ENCODE data around the gene TPCN1.

The TPCN1 gene

DNA sequence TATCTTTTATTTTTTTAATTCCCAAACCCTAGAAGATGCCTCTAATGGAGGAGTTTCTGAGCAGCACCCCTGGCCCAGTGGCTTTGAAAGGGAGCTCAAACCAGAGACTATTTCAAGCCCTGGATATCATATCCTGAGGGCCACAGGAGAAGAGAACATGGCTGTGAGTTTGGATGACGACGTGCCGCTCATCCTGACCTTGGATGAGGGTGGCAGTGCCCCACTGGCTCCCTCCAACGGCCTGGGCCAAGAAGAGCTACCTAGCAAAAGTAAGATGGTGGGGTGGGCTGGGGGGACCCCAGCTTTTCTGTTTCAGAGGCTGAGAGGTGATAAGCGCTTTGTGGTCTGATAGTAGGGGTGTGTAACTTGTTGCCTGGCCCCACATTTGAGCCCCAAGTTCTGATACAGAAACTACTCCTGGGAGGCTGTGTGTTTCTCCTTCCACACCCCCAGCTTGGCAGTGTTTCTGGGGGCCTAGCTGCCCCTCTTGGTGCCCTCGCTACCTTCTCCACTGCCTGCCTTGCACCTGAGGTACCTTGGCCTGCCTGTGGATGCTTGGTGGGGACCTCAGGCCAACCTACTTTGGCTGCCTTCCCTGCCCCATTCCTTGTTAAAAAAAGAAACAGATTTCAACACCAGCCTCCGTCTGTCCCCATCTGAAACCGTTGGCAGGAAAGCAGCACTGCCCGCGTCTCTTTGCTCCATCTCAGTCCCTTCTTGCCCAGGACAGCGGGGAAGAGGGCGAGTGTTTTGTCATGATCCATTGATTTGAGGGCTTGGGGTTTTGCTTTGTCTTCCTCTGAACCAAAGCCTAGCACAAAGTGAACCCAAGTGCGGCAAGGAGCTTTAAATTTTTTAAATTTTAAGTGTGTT, 5.7 kb downstream of the TPCN1 start:
- DNase-seq: no peak

DNA sequence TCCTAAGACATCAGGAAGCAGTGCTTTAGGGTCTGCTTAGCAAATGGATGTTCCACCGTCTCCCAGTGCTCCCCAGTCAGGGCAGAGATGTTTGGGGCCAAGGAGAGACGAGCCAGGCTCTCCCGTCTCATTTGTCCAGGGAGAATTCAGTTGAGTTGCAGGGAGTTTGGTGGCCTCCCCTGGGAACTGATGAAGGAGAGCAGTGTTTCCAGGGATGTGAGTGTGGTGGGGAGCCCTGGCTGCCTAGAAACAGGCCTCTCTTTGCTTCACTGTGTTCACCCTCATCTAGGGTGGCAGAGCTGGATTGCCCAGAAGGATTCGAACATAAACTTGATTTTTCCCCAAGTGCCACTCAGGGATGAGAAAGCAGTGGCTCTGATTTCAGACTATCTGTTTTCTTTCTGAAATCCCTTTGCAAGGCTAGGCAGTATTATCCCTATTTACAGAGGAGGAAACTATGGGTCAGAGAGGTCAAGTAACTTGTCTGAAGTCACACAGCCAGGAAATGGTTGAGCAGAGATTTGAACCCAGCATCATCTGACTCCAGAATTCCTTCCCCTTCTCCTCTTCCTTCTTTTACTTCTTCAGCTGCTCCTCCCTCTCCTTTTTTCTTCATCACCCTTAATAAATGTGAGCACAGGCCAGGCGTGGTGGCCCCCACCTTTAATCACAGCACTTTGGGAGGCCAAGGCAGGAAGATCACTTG, 6.6 kb downstream of the TPCN1 start:
- no peak for DNase-seq

DNA sequence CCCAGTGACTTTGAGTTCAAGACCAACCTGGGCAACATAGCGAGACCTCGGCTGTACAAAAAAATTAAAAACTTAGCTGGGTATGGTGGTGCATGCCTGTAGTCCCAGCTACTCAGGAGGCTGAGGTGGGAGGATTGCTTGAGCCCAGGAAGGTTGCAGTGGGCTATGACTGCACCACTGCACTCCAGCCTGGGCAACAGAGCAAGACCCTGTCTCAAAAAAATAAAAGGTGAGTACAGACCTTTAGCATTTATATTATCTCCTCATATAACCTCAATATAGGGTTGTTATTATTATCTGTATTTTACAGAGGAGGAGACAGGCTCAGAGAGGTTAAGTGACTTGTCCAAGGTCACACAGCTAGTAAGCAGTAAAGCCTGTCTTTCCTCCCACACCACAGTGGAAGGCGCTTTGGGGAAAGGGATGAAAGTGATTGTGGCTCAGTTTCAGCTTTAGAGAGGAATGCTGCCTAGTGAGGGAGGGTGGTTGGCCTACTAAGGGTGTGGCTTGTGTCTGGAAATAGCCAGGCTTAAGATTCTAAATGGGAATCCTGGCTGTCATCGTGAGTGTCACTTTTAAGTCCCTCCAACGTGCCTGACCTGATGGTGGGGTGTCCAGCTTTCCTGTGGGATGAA, 7.2 kb downstream of the TPCN1 start:
- no peak for DNase-seq

DNA sequence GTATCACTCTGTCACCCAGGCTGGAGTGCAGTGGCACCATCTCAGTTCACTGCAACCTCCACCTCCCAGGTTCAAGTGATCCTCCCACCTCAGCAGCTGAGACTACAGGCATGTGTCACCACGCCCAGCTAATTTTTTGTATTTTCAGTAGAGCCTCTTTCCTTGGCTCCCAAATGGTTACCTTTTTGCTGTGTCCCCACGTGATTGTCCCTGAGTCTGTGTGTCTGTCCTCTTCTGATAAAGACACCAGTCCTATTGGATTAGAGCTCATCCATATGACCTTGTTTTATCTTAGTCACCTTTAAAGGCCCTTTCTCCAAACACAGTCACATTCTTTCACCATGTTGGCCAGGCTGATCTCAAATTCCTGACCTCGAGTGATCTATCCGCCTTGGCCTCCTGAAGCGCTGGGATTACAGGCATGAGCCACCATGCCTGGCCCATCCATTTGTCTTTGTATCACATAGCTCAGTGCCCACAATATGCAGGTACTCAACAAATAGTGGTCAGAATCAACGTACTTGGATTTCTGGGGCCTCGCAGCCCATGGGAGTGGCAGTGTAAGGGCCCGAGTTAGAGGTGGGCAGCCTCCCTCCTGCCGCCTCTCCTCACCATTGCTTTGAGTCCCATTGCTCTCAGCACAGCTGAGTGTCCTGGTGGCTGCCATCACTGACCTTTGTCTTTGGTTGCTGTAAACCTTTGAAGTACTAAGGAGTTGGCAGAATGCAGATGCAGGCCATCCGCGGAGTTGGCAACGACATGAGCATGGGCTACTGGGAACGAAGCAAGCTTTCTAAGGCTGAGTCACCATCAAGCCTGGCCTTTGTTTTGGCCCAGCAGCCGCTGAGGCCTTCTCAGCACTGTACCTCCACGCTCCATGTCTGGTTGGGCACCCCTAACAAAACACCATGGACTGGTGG, 9.3 kb downstream of the TPCN1 start:
- DNase-seq: no peak

DNA sequence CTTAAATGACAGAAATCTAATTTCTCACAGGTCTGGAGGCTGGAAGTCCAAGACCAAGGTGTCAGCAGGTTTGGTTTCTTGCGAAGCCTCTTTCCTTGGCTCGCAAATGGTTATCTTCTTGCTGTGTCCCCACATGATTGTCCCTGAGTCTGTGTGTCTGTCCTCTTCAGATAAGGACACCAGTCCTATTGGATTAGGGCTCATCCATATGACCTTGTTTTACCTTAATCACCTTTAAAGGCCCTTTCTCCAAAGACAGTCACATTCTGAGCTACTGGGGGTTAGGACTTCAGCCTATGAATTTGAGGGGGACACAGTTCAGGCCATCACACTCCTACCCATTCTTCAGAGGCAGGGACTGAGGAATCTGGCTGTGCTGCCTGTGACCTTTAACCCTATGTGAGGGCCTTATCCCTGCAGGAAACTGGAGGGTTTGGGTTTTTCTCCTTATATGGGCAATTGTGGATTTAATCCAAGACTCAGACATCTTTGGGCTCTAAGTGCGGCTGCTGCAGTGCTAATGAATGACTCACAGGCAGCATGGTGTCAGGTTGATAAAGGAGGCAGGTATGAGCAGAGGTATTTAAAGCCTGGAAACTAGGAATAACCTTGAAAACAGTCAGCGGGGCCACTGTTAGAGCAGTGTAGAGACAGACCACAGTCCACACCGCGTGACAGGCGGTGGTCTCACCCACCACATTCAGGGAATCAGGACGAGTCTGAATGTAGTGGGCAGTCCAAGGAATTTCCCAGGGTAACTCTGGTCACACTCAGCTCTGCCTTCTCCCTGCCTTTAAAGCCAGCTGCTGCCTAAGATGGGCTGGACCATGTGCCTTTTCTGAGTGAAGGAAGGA, 10.2 kb downstream of the TPCN1 start:
- no peak for DNase-seq

DNA sequence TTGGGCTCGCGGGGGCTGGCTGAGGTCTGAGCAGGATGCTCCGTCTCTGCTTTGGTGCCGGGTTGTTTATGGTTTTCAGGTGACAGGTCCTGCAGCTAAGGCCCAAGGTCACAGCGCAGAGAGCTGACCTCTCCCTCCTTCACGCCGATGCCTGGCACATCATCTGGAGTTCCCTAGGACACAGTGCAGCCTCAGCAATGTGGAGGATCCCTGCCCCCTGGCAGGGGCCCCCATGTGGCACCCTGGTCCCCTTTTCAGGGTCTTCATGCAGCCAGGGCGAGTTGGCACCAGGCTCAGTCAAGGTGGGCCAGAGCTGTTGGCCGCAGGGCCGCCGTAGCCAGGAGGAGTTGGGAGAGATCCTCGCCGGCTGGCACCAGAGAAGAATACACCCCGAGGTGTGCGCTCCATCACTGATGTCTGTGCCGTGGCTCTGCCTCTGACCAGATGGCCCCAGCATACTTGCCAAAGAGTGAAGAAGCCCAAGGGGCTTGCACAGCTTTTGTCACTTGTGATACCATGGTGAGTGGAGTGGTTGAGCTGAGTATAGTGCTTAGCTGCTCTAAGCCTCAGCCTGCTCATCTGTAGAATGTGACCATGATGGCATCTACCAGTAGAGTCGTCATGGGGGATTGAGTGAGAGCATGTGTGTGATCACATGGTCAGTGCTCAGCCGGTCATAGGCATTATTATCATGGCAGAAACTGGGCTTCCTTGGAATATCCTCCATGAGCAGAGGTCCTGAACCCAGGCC, 11.0 kb downstream of the TPCN1 start:
- DNase-seq: no peak

DNA sequence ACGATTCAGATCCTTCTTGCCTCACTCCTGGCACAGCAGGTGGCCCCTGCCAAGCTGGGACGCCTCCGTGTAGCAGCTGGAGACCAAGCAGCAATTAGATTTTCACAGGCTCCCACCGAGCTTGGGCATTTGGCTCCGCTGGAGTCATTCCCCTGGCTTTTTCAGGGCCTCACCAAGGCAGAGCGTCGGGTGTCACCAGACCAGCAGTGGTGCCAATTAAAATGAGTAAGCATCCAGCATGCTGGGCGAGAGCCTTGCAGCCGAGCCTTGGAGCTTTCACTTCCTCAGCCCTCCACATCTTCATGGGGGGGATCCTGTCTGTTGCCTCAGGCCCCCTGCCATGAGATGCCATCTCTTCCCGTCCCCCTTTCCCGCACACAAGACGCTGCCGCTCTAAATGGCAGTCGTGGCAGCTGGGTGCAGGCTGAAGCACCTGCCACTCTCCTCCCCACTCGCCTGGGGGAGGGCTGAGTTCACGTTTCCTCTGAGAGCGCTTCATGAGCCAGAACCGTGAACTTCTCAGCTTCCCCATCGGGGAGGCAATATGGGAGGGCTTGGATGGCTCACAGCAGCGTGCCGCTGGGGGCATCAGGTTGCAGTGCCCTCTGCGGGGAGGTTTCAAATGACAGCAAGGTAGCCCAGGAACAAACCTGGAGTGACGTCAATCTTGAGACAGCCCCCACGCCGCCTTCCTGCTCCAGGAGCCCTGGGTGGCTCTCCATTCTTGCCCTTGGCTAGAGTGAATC, 11.7 kb downstream of the TPCN1 start:
- DNase-seq: no peak

DNA sequence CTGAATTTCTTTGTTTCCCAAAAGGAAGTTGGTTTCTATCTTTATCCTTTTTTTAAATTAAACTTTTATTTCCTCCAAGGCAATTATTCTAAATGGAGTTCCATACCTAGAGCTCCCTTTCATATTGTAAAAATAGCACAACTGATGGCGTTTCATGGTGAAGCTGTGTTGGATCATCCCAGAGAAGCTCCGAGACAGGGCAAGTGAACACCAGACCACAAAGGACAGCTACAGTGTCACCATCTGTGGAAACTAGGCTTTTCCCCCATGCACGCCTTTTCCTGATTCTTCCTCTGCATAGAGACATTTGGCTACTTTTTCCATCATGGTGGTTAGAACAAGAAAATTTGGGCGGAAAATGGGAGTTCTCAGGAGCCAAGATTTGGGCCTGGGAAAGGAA, 12.7 kb downstream of the TPCN1 start:
- DNase-seq: no peak

DNA sequence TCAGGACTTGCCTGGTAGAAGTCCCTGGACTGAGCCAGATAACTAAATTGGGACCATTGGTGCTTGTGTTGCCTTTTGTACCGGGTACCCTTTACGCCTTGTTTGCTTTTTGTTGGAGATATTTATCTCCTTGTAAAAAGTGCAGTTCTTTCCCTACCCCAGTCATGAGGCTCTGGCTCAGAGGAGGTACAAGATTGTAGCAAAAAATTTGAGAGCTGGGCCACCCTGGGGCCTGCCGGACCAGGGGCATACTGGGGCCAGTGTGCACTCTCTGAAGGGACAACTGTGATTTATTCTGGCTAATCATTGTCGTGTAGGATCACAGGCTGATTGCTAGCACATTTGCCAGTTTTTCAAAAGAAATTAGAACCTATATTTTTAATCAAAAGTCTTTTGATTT, 13.2 kb downstream of the TPCN1 start:
- DNase-seq: no peak

DNA sequence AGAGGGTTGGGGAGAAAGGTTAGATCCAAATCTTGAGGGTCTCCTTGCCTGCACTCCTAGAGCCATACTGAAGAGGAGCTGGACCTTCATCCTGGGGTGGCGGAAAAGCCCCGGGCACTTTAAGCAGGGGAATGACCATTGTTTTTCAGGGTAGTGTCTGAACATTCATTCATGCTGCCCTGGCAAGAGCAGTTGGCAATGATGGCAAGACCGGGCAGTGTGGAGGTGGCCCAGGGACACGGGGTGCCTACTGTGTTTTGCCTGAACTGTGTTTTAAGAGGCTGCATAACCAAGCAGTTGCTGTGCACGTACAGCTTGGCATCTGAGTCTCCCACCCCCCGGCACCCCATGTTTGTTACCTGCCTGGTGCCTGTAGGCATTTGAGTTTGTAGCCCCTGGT, 14.7 kb downstream of the TPCN1 start:
- no peak for DNase-seq

DNA sequence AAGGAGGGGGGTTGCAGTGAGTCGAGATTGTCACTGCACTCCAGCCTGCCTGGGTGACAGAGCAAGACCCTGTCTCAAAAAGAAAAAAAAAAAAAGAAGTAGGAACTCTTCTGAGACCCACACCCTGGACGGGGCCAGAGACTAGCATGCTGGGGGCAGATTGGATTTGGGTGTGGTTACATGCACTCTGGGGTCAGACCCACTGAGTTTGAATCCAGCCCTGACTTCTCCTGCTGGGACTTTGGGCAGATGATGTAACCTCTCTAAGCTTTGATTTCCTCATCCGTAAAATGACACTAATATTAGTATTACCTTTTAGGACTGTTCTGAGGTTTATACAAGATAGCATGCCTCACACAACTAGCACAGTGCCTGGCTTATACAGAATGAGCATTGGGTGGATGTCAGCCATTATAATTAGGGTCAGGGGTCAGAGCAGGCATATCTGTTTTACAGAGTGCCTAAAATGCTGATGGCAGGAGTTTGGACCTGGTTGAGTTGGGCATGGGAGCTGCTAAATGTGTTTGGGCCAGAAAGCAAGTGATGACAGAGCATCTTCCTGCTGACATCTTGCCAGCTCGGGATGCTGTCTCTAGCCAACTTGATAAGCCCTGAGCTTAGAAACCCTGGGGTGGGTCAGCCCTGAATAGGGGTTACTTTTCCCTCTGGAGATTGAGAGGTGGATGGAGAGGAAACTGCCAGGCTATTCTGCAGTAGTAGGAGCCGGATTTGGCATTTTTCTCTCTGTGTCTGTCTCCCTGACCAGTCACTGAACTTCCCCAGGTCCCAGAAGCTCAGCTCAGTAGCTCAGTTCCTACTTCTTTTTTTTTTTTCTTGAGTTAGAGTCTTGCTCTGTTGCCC, 15.5 kb downstream of the TPCN1 start:
- DNase-seq: no peak

DNA sequence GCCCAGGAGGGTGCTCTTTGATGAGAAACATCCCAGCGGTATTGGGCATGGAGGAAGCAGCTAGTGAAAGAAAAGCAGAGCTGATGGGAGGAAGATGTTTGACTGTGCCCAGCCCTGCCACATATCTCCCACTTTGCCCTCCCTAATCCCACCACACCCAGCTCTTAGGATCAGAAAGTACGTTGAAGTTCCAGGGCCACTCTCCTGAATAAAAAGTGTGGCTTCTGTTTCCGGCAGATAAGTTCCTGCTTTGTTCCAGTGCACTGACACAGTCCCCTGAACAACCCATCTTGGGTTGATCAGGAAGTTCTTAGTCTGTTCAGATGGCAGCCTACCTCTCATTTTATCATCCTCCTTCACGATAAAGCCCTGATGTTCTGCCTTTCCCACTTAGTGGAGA, 16.5 kb downstream of the TPCN1 start:
- DNase-seq: no peak

DNA sequence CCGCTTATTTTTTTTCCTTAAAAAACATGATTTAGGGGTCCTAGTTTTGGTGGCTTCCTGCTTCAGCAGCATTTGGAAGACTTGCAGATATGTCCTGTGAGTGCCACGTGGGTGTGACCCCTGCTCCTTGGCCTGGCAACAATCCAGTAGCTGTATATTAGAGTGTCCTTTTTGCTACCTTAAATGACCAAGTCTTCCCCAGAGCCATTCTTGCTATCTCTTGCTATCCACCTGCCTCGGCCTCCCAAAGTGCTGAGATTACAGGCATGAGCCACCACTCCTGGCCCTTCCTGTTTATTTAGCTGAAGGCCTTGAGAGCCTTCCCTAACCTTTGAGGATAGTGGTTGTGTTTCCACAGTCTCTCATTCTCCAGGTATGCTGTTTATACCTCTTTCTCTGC, 17.0 kb downstream of the TPCN1 start:
- no peak for DNase-seq

DNA sequence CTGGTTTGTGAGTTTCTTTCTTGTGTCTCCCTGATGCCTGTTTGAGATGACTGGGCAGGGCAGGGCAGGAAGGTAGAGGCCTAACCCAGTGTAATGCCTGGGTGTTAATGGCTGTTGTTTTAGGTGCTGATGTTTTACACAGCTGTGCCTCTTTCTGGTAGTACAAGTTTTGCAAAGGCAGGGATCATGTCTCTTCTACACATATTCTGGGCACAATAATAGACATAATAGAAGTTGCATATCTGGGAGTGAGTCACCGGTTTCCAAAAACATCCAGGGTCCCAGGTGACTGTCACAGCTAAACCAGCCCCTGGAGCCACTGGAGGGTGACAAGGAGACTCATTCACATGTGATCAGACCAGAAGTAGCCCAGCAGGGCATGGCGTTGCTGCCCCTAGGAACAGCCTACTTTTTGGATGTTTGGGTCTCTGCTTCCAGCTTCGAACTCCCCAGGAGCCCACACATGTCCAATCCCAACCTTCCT, 18.1 kb downstream of the TPCN1 start:
- DNase-seq: no peak

DNA sequence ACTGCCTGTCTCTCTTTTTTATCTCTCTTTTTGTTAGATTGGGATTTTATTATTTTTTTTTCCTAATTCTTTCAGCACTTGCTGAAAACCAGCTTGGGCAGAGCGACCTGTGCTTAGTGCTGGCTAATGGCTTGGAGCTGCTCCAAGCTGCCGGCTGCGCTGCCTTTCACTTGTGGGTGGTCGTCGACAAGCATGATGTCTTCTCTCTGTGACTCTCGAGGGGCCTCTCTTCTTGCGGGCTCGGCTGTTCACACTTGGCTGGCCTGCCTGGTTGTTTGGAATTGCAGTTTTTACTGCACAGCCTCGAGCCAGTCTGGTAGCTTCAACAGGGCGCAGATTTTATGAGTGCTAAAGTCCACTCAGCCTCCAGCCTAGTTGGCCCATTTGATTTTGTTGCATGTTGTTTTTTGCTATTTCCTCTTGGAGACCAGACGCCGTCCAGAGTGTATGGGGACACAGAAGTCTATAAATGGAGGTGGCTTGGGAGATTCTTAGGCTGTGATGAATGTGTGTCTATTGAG, 18.6 kb downstream of the TPCN1 start:
- no peak for DNase-seq

DNA sequence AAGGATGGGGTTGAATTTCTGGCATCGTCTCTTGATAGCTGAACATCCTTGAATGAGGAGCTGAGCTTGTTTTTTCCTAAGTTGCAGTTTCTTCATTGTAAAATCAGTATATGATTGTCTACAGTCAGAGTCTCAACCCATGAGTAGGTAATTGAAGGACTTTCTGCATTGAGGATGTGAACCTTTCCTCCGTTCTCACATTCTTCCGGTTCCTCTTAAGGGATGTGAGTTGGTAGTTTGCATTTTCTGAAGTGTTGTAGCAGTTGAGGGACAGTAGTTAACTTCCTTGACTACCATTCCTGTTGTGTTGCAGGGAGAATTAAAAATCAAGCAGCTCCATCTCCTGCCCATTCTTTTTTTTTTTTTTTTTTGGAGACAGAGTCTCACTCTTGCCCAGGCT, 19.1 kb downstream of the TPCN1 start:
- DNase-seq: no peak

DNA sequence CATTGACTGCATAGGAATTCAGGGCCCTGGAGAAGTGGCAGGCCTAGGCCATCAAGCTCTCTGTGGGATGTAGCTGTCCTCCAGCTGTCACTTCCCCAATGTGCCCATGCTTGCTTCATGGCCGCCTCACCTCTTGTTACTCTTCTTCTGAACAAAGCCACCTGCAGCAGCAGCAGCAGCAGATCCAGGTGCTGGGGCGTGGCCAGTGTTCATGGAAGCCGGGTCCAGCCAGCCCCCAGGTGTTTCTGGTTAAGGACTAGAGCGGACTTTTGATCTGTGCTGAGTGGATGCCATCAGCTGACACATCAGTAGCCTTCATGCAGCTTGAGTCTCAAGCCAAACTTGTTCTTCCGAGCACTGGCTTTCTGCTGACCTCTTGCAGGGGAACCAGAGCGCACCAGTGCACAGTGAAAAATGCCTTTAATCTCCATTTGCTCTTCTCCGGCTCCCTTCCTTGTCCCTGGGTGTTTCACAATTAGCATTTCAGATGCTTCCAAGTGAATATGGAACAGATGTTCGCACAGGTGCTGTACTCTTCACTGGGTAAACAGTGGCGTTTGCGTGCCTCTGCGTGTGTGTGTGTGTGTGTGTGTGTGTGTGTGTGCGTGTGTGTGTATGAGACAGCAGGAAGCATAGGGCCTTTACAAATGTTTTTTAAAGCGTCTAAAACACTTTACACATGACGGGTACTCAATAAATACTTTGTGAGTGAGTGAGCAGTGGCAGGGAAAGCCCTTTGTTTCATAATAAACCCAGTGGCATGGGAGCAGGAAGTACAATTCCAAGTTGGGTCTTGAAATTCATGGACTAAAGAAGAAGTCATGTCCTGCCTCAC, 20.1 kb downstream of the TPCN1 start:
- no peak for DNase-seq

DNA sequence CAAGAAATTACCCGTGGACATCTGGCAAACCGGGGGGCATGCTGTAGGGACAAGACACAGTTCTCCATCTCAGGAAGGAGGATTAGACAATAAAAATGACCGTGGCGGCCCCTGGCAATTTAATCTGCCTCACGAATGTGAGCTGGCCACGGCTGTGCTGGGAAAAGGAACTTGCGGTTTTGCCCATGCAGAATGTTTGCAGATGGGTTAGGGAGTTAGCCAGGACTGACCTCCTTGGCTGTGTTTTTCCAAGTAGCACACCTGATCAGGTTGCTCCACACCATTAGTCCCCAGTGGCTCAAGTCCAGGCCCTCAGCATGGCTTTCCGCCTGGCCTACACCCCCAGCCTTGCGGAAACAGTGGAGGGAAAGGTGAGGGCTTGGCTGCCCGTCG, 20.8 kb downstream of the TPCN1 start:
- DNase-seq: no peak
